A673 (cell line): ENCODE measurements around the gene BTBD6.

Source experiments
- CTCF ChIP-seq: fragments of 300-800, 200-600 bp; sonication (generic); conservative IDR thresholded peaks from 2 replicates; pipeline ENCODE4 v1.5.1; 2017; ENCODE audit warnings: low read depth, mild to moderate bottlenecking, antibody characterized with exemption, low read length, moderate library complexity, mixed read lengths
- EZH2 ChIP-seq: fragments of 200-600 bp; sonication (generic); IDR thresholded peaks from 2 replicates; pipeline ENCODE4 v1.6.1; 2017; ENCODE audit warnings: borderline replicate concordance, low read depth, mild to moderate bottlenecking, mixed read lengths, antibody characterized with exemption, low read length; ENCODE audit not compliant: poor library complexity, severe bottlenecking

GRCh38 chr14:105206873-105207272 is 41.5 kb upstream of the BTBD6 start:
- no peak for TF ChIP-seq CTCF
- no peak for TF ChIP-seq EZH2
